GM12878 (cell line): ENCODE results near the gene PIF1. TPM values are rescaled to one million over a fixed set of nuclear protein-coding genes. Genes with fewer than 3 reads are reported as not detected.
A peak's percentile ranks its signal among the peaks of the same experiment; 100 is the strongest.

Experiments
- ATAC-seq: fragments of 200-7000 bp; cut with Tn5 transposase; 3 replicates; pipeline ENCODE4 v1.9.1; 2020; ENCODE audit warnings: mild to moderate bottlenecking, moderate library complexity
- BruUV-seq: library from RNA; stranded (reverse); fragments of 400-500 nt; replicated peaks from 2 replicates; lab custom pipeline; 2021; lab: Mats Ljungman, UMichigan
- CTCF ChIA-PET: fragments of 300-600 bp; sonication (Branson Sonifier 250); formaldehyde crosslinking; extraction: SDS; loops from one replicate; lab custom pipeline; 2021; ENCODE audit warnings: inconsistent platforms; lab: Yijun Ruan, JAX
- POLR2A ChIA-PET: fragments of 350-600 bp; formaldehyde crosslinking; extraction: SDS; loops from one replicate; lab custom pipeline; 2021; ENCODE audit warnings: inconsistent platforms; lab: Charles Lee
- RAD21 ChIA-PET: fragments of 300-600 bp; sonication (Branson Sonifier 250); formaldehyde crosslinking; loops from one replicate; lab custom pipeline; 2023; ENCODE audit warnings: antibody characterized with exemption; ENCODE audit not compliant: unreplicated experiment; lab: Charles Lee
- SMC1A ChIA-PET: fragments of 300-600 bp; sonication (Branson Sonifier 250); formaldehyde crosslinking; loops from one replicate; lab custom pipeline; 2023; ENCODE audit not compliant: unreplicated experiment, uncharacterized antibody; lab: Charles Lee
- DNase-seq: peaks from one replicate; pipeline ENCODE4 v3.0.0-alpha.2; 2011; ENCODE audit warnings: low read depth, low spot score
- FAIRE-seq: peaks from 3 replicates; lab custom pipeline; 2011; peaks lifted over from hg19 to GRCh38; lab: Jason Lieb, UNC
- H2AFZ ChIP-seq: 2 replicates; pipeline ENCODE4 v1.6.0; 2011; ENCODE audit warnings: low read depth, low read length, control low read depth; ENCODE audit not compliant: control insufficient read depth
- H3K27ac ChIP-seq: 2 replicates; pipeline ENCODE4 v1.5.1; 2011; ENCODE audit warnings: control low read depth; ENCODE audit not compliant: control insufficient read depth, insufficient read depth
- H3K27me3 ChIP-seq, 2 experiments: replicated peaks in 1 of 2; 2 replicates each; pipeline versions ENCODE4 v1.6.0 to v1.6.1; 2011; ENCODE audit warnings: low read length in 1 of 2; ENCODE audit not compliant: control insufficient read depth in 2 of 2, insufficient read depth in 2 of 2
- H3K36me3 ChIP-seq, 2 experiments: 2 replicates each; pipeline ENCODE4 v1.5.1; 2011; ENCODE audit warnings: low read length in 1 of 2; ENCODE audit not compliant: control insufficient read depth in 2 of 2, insufficient read depth in 2 of 2
- H3K4me1 ChIP-seq: 2 replicates; pipeline ENCODE4 v1.6.1; 2011; ENCODE audit warnings: mild to moderate bottlenecking, low read length, moderate library complexity, mixed read lengths; ENCODE audit not compliant: control insufficient read depth, insufficient read depth
- H3K4me2 ChIP-seq: 2 replicates; pipeline ENCODE4 v1.6.0; 2011; ENCODE audit warnings: control low read depth; ENCODE audit not compliant: control insufficient read depth, insufficient read depth
- H3K4me3 ChIP-seq: fragments of 200-600 bp; sonication (generic); 2 replicates; pipeline ENCODE4 v1.5.1; 2016
- H3K79me2 ChIP-seq: 2 replicates; pipeline ENCODE4 v1.6.0; 2011; ENCODE audit warnings: low read length; ENCODE audit not compliant: control insufficient read depth, insufficient read depth
- H3K9ac ChIP-seq: 2 replicates; pipeline ENCODE4 v1.8.0; 2011; ENCODE audit warnings: low read length, control low read depth, mixed read lengths; ENCODE audit not compliant: control insufficient read depth, insufficient read depth
- H3K9me3 ChIP-seq: replicated peaks from 3 replicates; pipeline ENCODE4 v1.5.1; 2011; ENCODE audit warnings: mild to moderate bottlenecking, low read length; ENCODE audit not compliant: control insufficient read depth, insufficient read depth
- H4K20me1 ChIP-seq: 2 replicates; pipeline ENCODE4 v1.6.0; 2011; ENCODE audit not compliant: control insufficient read depth, insufficient read depth
- FOXK2 ChIP-seq: fragments of 450-650 bp; IDR thresholded peaks from 2 replicates; pipeline ENCODE4 v1.6.1; 2017; ENCODE audit warnings: mild to moderate bottlenecking, moderate library complexity
- FOXM1 ChIP-seq: IDR thresholded peaks from 2 replicates; pipeline ENCODE4 v1.6.1; 2012; ENCODE audit warnings: low read depth, mild to moderate bottlenecking, inconsistent platforms, low read length, moderate library complexity
- GATAD2B ChIP-seq: fragments of 450-650 bp; conservative IDR thresholded peaks from 2 replicates; pipeline ENCODE4 v1.6.1; 2017; ENCODE audit warnings: low read depth, mild to moderate bottlenecking, moderate library complexity
- HDAC6 ChIP-seq: fragments of 200-600 bp; sonication (generic); IDR thresholded peaks from one replicate; pipeline ENCODE4 v1.8.0; 2017; ENCODE audit warnings: antibody characterized with exemption; ENCODE audit not compliant: unreplicated experiment
- IRF4 ChIP-seq: IDR thresholded peaks from 2 replicates; pipeline ENCODE4 v1.6.1; 2011; ENCODE audit warnings: low read depth, low read length
- JUND ChIP-seq: IDR thresholded peaks from 2 replicates; pipeline ENCODE4 v1.6.1; 2012; ENCODE audit warnings: low read depth, mild to moderate bottlenecking, low read length, improper control_type of control experiment, moderate library complexity
- KDM1A ChIP-seq: fragments of 200-600 bp; sonication (generic); IDR thresholded peaks from 2 replicates; pipeline ENCODE4 v1.6.1; 2016; ENCODE audit warnings: borderline replicate concordance
- NRF1 ChIP-seq: conservative IDR thresholded peaks from 2 replicates; pipeline ENCODE4 v1.6.1; 2011; ENCODE audit warnings: mild to moderate bottlenecking, low read depth, low read length, improper control_type of control experiment
- POLR2AphosphoS5 ChIP-seq: IDR thresholded peaks from 2 replicates; pipeline ENCODE4 v1.6.1; 2011; ENCODE audit warnings: mild to moderate bottlenecking, low read length, inconsistent platforms
- RB1 ChIP-seq: fragments of 450-650 bp; formaldehyde crosslinking; IDR thresholded peaks from 2 replicates; pipeline ENCODE4 v1.6.1; 2017; ENCODE audit warnings: mild to moderate bottlenecking, borderline replicate concordance
- SPI1 ChIP-seq: IDR thresholded peaks from 2 replicates; pipeline ENCODE4 v1.6.1; 2011; ENCODE audit warnings: low read depth, mild to moderate bottlenecking, low read length, moderate library complexity, borderline replicate concordance; ENCODE audit not compliant: insufficient read depth
- WGBS: methylation state at CpG from one replicate; pipeline ENCODE4 v1.1.6; 2016; ENCODE audit warnings: low lambda C conversion rate; ENCODE audit not compliant: insufficient replicate concordance, insufficient coverage; ENCODE audit errors: missing lambda C conversion rate; 5-methylcytosine and 5-hydroxymethylcytosine counted together
- in situ Hi-C: fragments of 300-500 bp; cut with MboI; formaldehyde crosslinking; loops from 9 replicates; pipeline ENCODE4 v1.14.3; 2018; ENCODE audit warnings: mixed read lengths
- intact Hi-C: fragments of 100-400 bp; cut with micrococcal nuclease; formaldehyde crosslinking; loops from one replicate; pipeline ENCODE4 v1.14.2; 2022; ENCODE audit not compliant: unreplicated experiment
- polyA plus RNA-seq, 11 experiments: library from polyadenylated mRNA; depleted of rRNA in 4 of 11; unstranded in 6 of 11; stranded (reverse) in 5 of 11; fragments of >200 nt; fragmentation: Nextera tagmentation in 4 of 11; fragmentation: Illumina TruSeq in 1 of 11; extraction: Ambion mirVana in 4 of 11; extraction: Trizol in 1 of 11; gene quantifications; 1 replicate in 1 of 11; 2 replicates in 10 of 11; pipeline versions ENCODE4 v1.2.1 to v1.2.3, GENCODE V29; 2011 to 2016; ENCODE audit warnings: inconsistent platforms in 2 of 11, missing spikeins in 2 of 11, low read depth in 1 of 11
- total RNA-seq, 4 experiments: library from RNA; depleted of rRNA in 3 of 4; stranded (reverse); fragments of >200 nt in 3 of 4; fragmentation: Illumina TruSeq in 1 of 4; extraction: Trizol in 1 of 4; gene quantifications; 2 replicates each; pipeline versions ENCODE4 v1.2.1 to v1.2.3, GENCODE V29; 2013 to 2021

Gene PIF1
- total and polyA plus RNA-seq, 10 of the 15 experiments (the other 5 are each of a cell fraction or from before 2014, with no cell fraction given): 3.7 to 68.9 (median 31.1) TPM

- no peak for TF ChIP-seq NRF1
- no peak for TF ChIP-seq KDM1A
- no peak for TF ChIP-seq FOXK2
- no peak for TF ChIP-seq POLR2AphosphoS5
- TF ChIP-seq JUND: no peak
Measured at GRCh38 chr15:64854041-64854440, 28.6 kb upstream of the PIF1 start (continued).

DNA sequence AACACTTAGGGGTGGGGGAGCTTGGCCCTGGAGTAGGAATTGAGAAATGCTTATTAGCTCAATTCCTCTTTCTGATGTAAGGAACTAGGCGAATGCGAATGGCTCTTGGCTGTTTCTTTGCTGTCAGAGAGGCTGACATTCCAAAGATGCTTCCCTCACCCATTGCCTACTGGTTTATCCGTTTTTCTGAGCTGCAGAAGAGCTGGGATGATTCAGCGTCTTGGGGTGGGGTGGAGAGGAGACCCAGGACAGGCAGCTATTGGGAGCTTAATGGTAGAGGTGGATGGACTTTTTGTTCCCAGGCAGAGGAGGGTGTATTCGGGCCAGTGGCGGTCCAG, 26.0 kb upstream of the PIF1 start:
- no peak overlapping the region for H3K4me3 ChIP-seq
- peaks cover 14% of the 10 kb centered on the region for H3K4me1 ChIP-seq
- H3K27ac ChIP-seq: no peak overlapping the region
- no peak for TF ChIP-seq HDAC6
- TF ChIP-seq IRF4: no peak
- TF ChIP-seq GATAD2B: no peak
- no peak for TF ChIP-seq RB1
- TF ChIP-seq SPI1: peak; percentile 56; the same call in 1 of the 2 replicates
- TF ChIP-seq FOXM1: no peak
- no peak for ATAC-seq
- no peak for FAIRE-seq
- CTCF ChIA-PET: interaction anchor here (1.0 to 1.6 kb wide), 3 partner anchors 16 to 43 kb away, joined by 4 read pairs; no protein-coding TSS in a partner anchor
- intact Hi-C loops (no loop called here), in situ Hi-C loops (no loop called here)
- no peaks in the 10 kb centered on the region for H4K20me1 ChIP-seq
- DNase-seq: no peak
- peaks cover 22 to 28% of the 10 kb centered on the region in 2 experiments for H3K36me3 ChIP-seq
- no TSS peak for BruUV-seq
- H3K79me2 ChIP-seq: peaks cover 30% of the 10 kb centered on the region
- no peak overlapping the region for H3K4me2 ChIP-seq
- POLR2A ChIA-PET: interaction anchor here (0.5 to 1.3 kb wide), 6 partner anchors 9 to 1533 kb away, joined by 3 to 8 read pairs (median 3); no protein-coding TSS in a partner anchor
- no peaks in the 10 kb centered on the region for H3K9me3 ChIP-seq
- SMC1A ChIA-PET: interaction anchor here (0.7 to 1.1 kb wide), 6 partner anchors 8 to 53 kb away, joined by 3 to 7 read pairs (median 4); no protein-coding TSS in a partner anchor
- no peak overlapping the region for H3K9ac ChIP-seq
- RAD21 ChIA-PET: interaction anchor here (0.8 to 1.5 kb wide), 3 partner anchors 31 to 42 kb away, joined by 3 to 6 read pairs (median 3); no protein-coding TSS in a partner anchor
- H2AFZ ChIP-seq: no peak overlapping the region
- WGBS: 86% methylated on average over 6 of the region's 6 CpGs
- no peaks in the 10 kb centered on the region for H3K27me3 ChIP-seq
